HEK293 (cell line): ENCODE data around the gene SMC4.

Experiments used
- ZFHX2 ChIP-seq: fragments of 450-650 bp; formaldehyde crosslinking; conservative IDR thresholded peaks from 2 replicates; pipeline ENCODE4 v1.5.1; 2016; ENCODE audit warnings: missing biosample characterization, missing genetic modification characterization
- ZNF501 ChIP-seq: fragments of 450-650 bp; formaldehyde crosslinking; IDR thresholded peaks from 2 replicates; pipeline ENCODE4 v1.5.1; 2016; ENCODE audit warnings: missing biosample characterization, missing genetic modification characterization
- TF ChIP-seq, protein P1 (sequence below): fragments of 450-650 bp; formaldehyde crosslinking; IDR thresholded peaks from 2 replicates; pipeline ENCODE4 v1.5.1; 2016; ENCODE audit warnings: missing biosample characterization, missing genetic modification characterization
- TF ChIP-seq, protein P2 (sequence below): fragments of 450-650 bp; formaldehyde crosslinking; IDR thresholded peaks from 2 replicates; pipeline ENCODE4 v1.5.1; 2016; ENCODE audit warnings: missing biosample characterization, missing genetic modification characterization
- TF ChIP-seq, protein P3 (sequence below): fragments of 450-650 bp; formaldehyde crosslinking; conservative IDR thresholded peaks from 2 replicates; pipeline ENCODE4 v1.5.1; 2016; ENCODE audit warnings: low read depth, missing biosample characterization, missing genetic modification characterization

Gene SMC4

DNA sequence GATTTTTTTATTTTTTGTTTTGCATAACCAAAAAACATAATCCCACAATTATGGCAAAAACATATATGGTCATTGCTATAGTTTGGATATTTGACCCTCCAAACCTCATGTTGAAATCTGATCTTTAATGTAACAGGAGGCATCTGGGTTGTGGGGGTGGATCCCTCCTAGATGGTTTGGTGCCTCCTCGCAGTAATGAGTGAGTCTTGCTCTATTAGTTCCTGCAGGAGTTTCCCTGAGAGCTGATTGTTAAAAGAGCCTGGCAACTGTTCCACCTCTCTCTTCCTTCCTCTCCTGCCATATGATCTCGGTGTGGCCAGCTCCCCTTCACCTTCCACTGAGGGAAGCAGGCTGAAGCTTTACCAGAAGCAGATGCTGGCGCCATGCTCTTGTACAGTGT lies 83.3 kb downstream of the SMC4 start (continued):
- TF ChIP-seq, protein P1, sequence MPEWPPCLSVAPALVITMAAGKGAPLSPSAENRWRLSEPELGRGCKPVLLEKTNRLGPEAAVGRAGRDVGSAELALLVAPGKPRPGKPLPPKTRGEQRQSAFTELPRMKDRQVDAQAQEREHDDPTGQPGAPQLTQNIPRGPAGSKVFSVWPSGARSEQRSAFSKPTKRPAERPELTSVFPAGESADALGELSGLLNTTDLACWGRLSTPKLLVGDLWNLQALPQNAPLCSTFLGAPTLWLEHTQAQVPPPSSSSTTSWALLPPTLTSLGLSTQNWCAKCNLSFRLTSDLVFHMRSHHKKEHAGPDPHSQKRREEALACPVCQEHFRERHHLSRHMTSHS (tag by site-specific recombination) = no peak
- TF ChIP-seq, protein P2, sequence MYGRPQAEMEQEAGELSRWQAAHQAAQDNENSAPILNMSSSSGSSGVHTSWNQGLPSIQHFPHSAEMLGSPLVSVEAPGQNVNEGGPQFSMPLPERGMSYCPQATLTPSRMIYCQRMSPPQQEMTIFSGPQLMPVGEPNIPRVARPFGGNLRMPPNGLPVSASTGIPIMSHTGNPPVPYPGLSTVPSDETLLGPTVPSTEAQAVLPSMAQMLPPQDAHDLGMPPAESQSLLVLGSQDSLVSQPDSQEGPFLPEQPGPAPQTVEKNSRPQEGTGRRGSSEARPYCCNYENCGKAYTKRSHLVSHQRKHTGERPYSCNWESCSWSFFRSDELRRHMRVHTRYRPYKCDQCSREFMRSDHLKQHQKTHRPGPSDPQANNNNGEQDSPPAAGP (tag by site-specific recombination) = no peak
- TF ChIP-seq ZFHX2 (tag by site-specific recombination) = no peak
- no peak for TF ChIP-seq ZNF501 (tag by site-specific recombination)
- TF ChIP-seq, protein P3, sequence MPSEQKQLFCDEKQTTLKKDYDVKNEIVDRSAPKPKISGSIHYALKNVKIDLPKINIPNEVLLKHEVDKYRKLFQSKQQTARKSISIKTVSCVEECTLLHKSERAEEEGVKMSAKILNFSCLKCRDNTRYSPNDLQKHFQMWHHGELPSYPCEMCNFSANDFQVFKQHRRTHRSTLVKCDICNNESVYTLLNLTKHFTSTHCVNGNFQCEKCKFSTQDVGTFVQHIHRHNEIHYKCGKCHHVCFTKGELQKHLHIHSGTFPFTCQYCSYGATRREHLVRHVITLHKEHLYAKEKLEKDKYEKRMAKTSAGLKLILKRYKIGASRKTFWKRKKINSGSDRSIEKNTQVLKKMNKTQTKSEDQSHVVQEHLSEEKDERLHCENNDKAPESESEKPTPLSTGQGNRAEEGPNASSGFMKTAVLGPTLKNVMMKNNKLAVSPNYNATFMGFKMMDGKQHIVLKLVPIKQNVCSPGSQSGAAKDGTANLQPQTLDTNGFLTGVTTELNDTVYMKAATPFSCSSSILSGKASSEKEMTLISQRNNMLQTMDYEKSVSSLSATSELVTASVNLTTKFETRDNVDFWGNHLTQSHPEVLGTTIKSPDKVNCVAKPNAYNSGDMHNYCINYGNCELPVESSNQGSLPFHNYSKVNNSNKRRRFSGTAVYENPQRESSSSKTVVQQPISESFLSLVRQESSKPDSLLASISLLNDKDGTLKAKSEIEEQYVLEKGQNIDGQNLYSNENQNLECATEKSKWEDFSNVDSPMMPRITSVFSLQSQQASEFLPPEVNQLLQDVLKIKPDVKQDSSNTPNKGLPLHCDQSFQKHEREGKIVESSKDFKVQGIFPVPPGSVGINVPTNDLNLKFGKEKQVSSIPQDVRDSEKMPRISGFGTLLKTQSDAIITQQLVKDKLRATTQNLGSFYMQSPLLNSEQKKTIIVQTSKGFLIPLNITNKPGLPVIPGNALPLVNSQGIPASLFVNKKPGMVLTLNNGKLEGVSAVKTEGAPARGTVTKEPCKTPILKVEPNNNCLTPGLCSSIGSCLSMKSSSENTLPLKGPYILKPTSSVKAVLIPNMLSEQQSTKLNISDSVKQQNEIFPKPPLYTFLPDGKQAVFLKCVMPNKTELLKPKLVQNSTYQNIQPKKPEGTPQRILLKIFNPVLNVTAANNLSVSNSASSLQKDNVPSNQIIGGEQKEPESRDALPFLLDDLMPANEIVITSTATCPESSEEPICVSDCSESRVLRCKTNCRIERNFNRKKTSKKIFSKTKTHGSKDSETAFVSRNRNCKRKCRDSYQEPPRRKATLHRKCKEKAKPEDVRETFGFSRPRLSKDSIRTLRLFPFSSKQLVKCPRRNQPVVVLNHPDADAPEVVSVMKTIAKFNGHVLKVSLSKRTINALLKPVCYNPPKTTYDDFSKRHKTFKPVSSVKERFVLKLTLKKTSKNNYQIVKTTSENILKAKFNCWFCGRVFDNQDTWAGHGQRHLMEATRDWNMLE (tag by site-specific recombination) = no peak
